K562 (cell line): ENCODE data around the gene MANEAL. TPM values are rescaled to one million over a fixed set of nuclear protein-coding genes. Genes with fewer than 3 reads are reported as not detected.

Experiments
- ATAC-seq: fragments of 200-7000 bp; cut with Tn5 transposase; 3 replicates; pipeline ENCODE4 v1.9.1; 2020; ENCODE audit warnings: moderate library complexity
- BruUV-seq: library from RNA; stranded (reverse); fragments of 400-500 nt; replicated peaks from 2 replicates; lab custom pipeline; 2021; lab: Mats Ljungman, UMichigan
- CTCF ChIA-PET: fragments of 300-600 bp; formaldehyde crosslinking; extraction: SDS; loops from one replicate; lab custom pipeline; 2021; ENCODE audit warnings: low intra/inter-chr PET ratio; lab: Yijun Ruan, JAX
- POLR2A ChIA-PET: fragments of 300-600, 350-650 bp; sonication (Branson Sonifier 250); formaldehyde crosslinking; extraction: SDS; loops from one replicate; lab custom pipeline; 2021; ENCODE audit warnings: antibody characterized with exemption, inconsistent platforms; lab: Yijun Ruan, JAX
- DNase-seq, 4 experiments: peaks; one replicate each; pipeline versions ENCODE4 v3.0.0 to v3.0.0-alpha.2; 2011 to 2018; ENCODE audit warnings: low spot score in 3 of 4, mixed read lengths in 3 of 4; ENCODE audit errors: extremely low read depth in 1 of 4
- FAIRE-seq: peaks from 2 replicates; lab custom pipeline; 2011; peaks lifted over from hg19 to GRCh38; lab: Jason Lieb, UNC
- H2AFZ ChIP-seq: 2 replicates; pipeline ENCODE4 v1.6.0; 2011; ENCODE audit warnings: low read depth, low read length, control low read depth, inconsistent platforms
- H3K27ac ChIP-seq: fragments of 200-600 bp; 3 replicates; pipeline ENCODE4 v1.8.0; 2011; ENCODE audit warnings: low read depth, mild to moderate bottlenecking, control low read depth, inconsistent platforms, low read length, moderate library complexity, mixed read lengths; ENCODE audit errors: extremely low read depth
- H3K27me3 ChIP-seq, 2 experiments: fragments of 300-600 bp in 1 of 2; 2 replicates in 1 of 2; 3 replicates in 1 of 2; pipeline versions ENCODE4 v1.6.0 to v1.8.0; 2011; ENCODE audit warnings: inconsistent platforms in 2 of 2, low read length in 2 of 2, mild to moderate bottlenecking in 1 of 2, mixed read lengths in 1 of 2, moderate library complexity in 1 of 2; ENCODE audit not compliant: control insufficient read depth in 2 of 2, insufficient read depth in 2 of 2
- H3K36me3 ChIP-seq: fragments of 300-600 bp; 3 replicates; pipeline ENCODE4 v1.8.0; 2011; ENCODE audit warnings: mild to moderate bottlenecking, low read length, inconsistent platforms; ENCODE audit not compliant: control insufficient read depth, insufficient read depth
- H3K4me1 ChIP-seq, 2 experiments: fragments of 200-600 bp in 1 of 2; replicated peaks in 1 of 2; 2 replicates in 1 of 2; 3 replicates in 1 of 2; pipeline versions ENCODE4 v1.5.1 to v1.8.0; 2011; ENCODE audit warnings: inconsistent platforms in 2 of 2, low read length in 2 of 2, mild to moderate bottlenecking in 1 of 2, mixed read lengths in 1 of 2, moderate library complexity in 1 of 2; ENCODE audit not compliant: control insufficient read depth in 2 of 2, insufficient read depth in 2 of 2
- H3K4me2 ChIP-seq: 2 replicates; pipeline ENCODE4 v1.6.1; 2011; ENCODE audit warnings: low read length, control low read depth, inconsistent platforms, mixed read lengths; ENCODE audit not compliant: insufficient read depth
- H3K4me3 ChIP-seq: fragments of 200-600 bp; sonication (generic), shearing (Covaris generic); 2 replicates; pipeline ENCODE4 v1.5.1; 2016; ENCODE audit warnings: control low read depth, inconsistent platforms
- H3K79me2 ChIP-seq: fragments of 200-600 bp; 3 replicates; pipeline ENCODE4 v1.8.0; 2011; ENCODE audit warnings: low read length, inconsistent platforms; ENCODE audit not compliant: control insufficient read depth, insufficient read depth
- H3K9ac ChIP-seq, 2 experiments: 2 replicates each; pipeline versions ENCODE4 v1.6.0 to v1.6.1; 2011; ENCODE audit warnings: low read depth in 2 of 2, low read length in 2 of 2, control low read depth in 1 of 2, inconsistent platforms in 1 of 2, mild to moderate bottlenecking in 1 of 2, mixed read lengths in 1 of 2; ENCODE audit not compliant: insufficient read depth in 1 of 2
- H3K9me1 ChIP-seq: one replicate; pipeline ENCODE4 v1.6.0; 2011; ENCODE audit warnings: inconsistent platforms, mild to moderate bottlenecking, low read length, moderate library complexity; ENCODE audit not compliant: control insufficient read depth, insufficient read depth
- H3K9me3 ChIP-seq: replicated peaks from 2 replicates; pipeline ENCODE4 v1.5.1; 2011; ENCODE audit warnings: low read depth, low read length, inconsistent platforms; ENCODE audit not compliant: control insufficient read depth, insufficient read depth
- H4K20me1 ChIP-seq: replicated peaks from 2 replicates; pipeline ENCODE4 v1.6.1; 2011; ENCODE audit warnings: low read length, inconsistent platforms, mixed read lengths; ENCODE audit not compliant: control insufficient read depth, insufficient read depth
- EZH2 ChIP-seq: IDR thresholded peaks from 2 replicates; pipeline ENCODE4 v1.6.1; 2012; ENCODE audit warnings: low read depth, mild to moderate bottlenecking, inconsistent platforms, low read length, borderline replicate concordance
- MAFK ChIP-seq: IDR thresholded peaks from 2 replicates; pipeline ENCODE4 v1.6.1; 2011; ENCODE audit warnings: low read length, improper control_type of control experiment
- ZBTB49 ChIP-seq: sonication (generic); formaldehyde crosslinking; IDR thresholded peaks from 2 replicates; pipeline ENCODE4 v1.8.0; 2022; ENCODE audit warnings: missing genetic modification reagents, mild to moderate bottlenecking, borderline replicate concordance
- ZNF280A ChIP-seq: fragments of 450-650 bp; IDR thresholded peaks from 2 replicates; pipeline ENCODE4 v1.6.1; 2018; ENCODE audit warnings: mild to moderate bottlenecking, low read depth; ENCODE audit not compliant: partially characterized antibody
- ZSCAN29 ChIP-seq: fragments of 450-650 bp; IDR thresholded peaks from 2 replicates; pipeline ENCODE4 v1.6.1; 2017
- WGBS: fragments of 100-300 bp; shearing (Covaris generic); methylation state at CpG from one replicate; pipeline ENCODE4 v1.1.6; 2016; ENCODE audit warnings: low coverage, mixed read lengths; ENCODE audit not compliant: insufficient coverage; ENCODE audit errors: missing lambda C conversion rate; 5-methylcytosine and 5-hydroxymethylcytosine counted together
- in situ Hi-C: fragments of 300-500 bp; cut with MboI; formaldehyde crosslinking; loops from 4 replicates; pipeline ENCODE4 v1.15.0; 2018; ENCODE audit warnings: inconsistent platforms, mixed read lengths
- intact Hi-C: fragments of 100-400 bp; cut with micrococcal nuclease; formaldehyde crosslinking; loops from 2 replicates; pipeline ENCODE4 v1.14.2; 2022
- polyA plus RNA-seq, 8 experiments: library from polyadenylated mRNA; depleted of rRNA in 4 of 8; stranded (reverse) in 5 of 8; unstranded in 3 of 8; fragments of >200 nt; fragmentation: Nextera tagmentation in 2 of 8; fragmentation: Illumina TruSeq in 1 of 8; extraction: Ambion mirVana in 2 of 8; extraction: Trizol in 1 of 8; gene quantifications; 2 replicates each; pipeline versions ENCODE4 v1.2.1 to v1.2.3, GENCODE V29; 2011 to 2014; ENCODE audit warnings: inconsistent platforms in 1 of 8, missing spikeins in 1 of 8
- total RNA-seq, 7 experiments: library from RNA; depleted of rRNA in 6 of 7; stranded (reverse); fragments of >200 nt in 6 of 7; fragmentation: Illumina TruSeq in 2 of 7; extraction: Trizol in 2 of 7; gene quantifications; 2 replicates each; pipeline versions ENCODE4 v1.2.1 to v1.2.3, GENCODE V29; 2011 to 2021; ENCODE audit warnings: low replicate concordance in 1 of 7

The MANEAL gene
- total and polyA plus RNA-seq, 9 of the 15 experiments (the other 6 are each of a cell fraction or from before 2014, with no cell fraction given) = 0.37 to 3.2 (median 1.2) TPM

GRCh38 chr1:37752213-37752582, 41.4 kb upstream of the MANEAL start:
- 16% methylated on average over 11 of the region's 11 CpGs for WGBS
- no TSS peak for BruUV-seq
- FAIRE-seq = no peak
- Histone ChIP-seq H3K4me2 (no peak overlapping the region), H3K9ac (no peak overlapping the region), H4K20me1 (peaks cover 5% of the 10 kb centered on the region; the same call in 1 of the 2 replicates), H3K4me1 (peaks cover 0 to 12% of the 10 kb centered on the region in 2 experiments; a peak in 2 of 5 replicates), H3K27ac (no peak overlapping the region), H3K4me3 (no peak overlapping the region), H3K36me3 (no peaks in the 10 kb centered on the region), H3K9me3 (no peaks in the 10 kb centered on the region), H3K27me3 (peaks cover 22 to 39% of the 10 kb centered on the region in 2 experiments), H3K79me2 (no peaks in the 10 kb centered on the region), H2AFZ (no peak overlapping the region), H3K9me1 (no peaks in the 10 kb centered on the region)
- CTCF ChIA-PET = no interaction called here
- DNase-seq = no peak
- ATAC-seq = no peak
- in situ Hi-C loops (no loop called here), intact Hi-C loops (no loop called here)
- TF ChIP-seq MAFK (no peak), EZH2 (0 out of 2 replicates have a peak, but pooled peaks have one; percentile 67), ZSCAN29 (no peak), ZNF280A (no peak), ZBTB49 (CRISPR knock-in tag) (no peak)
- POLR2A ChIA-PET = interaction anchor here (0.6 kb wide), 1 partner anchor 224 kb away, joined by 4 read pairs; no protein-coding TSS in a partner anchor
